Fibroblast of mammary gland (primary cell): Measurements from ENCODE around the gene SLC35B2.

ENCODE experiments used
- DNase-seq: peaks from one replicate; pipeline ENCODE4 v3.0.0-alpha.2; 2010; ENCODE audit warnings: low read depth
- H3K4me3 ChIP-seq: 2 replicates; pipeline ENCODE4 v1.5.1; 2011; ENCODE audit warnings: low read depth, mild to moderate bottlenecking, low read length, moderate library complexity; ENCODE audit not compliant: control insufficient read depth
- TF ChIP-seq, protein P1 (sequence below): conservative IDR thresholded peaks from 2 replicates; pipeline ENCODE4 v1.5.1; 2011; ENCODE audit warnings: low read depth, low read length, inconsistent platforms; ENCODE audit not compliant: control insufficient read depth, insufficient read depth

SLC35B2 gene

DNA sequence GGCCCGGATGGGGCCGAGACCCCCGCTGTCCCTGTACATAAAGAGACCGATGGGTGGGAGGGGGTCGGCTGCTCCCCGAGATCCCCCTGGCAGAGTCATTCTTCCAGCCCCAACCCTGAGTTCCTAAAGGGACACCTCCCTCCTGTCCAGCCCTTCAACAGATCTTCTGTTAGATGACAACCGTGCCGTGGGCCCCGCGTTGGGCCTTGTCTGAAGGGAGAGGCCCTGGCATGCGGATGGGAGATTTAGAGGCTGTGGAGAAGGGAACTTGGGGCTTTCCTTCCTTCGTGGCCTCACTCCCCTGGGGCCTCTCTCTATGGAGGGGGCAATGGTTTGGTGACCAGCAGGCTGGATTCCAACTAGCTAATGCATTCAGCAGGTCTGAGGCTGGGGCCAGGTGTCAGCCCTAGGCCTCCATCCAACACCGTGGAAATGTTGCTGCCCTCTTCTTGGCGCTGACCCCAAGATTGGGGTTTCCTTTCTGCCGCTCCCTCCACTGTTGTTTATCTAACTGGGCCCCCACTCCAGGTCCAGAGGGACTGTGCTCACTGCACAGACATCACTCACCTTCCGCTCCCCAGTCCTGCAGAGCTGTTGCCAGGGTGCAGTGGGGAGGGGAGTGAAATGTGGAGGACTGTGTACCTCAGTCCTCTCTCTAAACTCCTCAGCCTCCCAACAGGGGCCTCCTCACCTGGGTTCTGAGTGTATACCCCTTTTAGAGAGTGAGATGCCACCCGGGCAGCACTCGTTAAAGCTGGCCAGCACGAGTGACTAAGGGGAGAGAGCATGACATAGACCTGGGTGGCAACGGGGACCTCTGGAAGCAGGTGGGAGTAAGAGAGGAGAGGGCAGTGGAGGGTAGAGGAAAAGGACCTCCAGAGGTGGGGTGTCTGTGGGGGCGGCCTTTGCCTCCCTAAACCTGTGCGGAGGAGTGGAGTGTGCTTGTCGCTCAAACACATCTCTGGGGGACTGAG lies 19.6 kb upstream of the SLC35B2 start:
- DNase-seq = no peak
- TF ChIP-seq, protein P1, sequence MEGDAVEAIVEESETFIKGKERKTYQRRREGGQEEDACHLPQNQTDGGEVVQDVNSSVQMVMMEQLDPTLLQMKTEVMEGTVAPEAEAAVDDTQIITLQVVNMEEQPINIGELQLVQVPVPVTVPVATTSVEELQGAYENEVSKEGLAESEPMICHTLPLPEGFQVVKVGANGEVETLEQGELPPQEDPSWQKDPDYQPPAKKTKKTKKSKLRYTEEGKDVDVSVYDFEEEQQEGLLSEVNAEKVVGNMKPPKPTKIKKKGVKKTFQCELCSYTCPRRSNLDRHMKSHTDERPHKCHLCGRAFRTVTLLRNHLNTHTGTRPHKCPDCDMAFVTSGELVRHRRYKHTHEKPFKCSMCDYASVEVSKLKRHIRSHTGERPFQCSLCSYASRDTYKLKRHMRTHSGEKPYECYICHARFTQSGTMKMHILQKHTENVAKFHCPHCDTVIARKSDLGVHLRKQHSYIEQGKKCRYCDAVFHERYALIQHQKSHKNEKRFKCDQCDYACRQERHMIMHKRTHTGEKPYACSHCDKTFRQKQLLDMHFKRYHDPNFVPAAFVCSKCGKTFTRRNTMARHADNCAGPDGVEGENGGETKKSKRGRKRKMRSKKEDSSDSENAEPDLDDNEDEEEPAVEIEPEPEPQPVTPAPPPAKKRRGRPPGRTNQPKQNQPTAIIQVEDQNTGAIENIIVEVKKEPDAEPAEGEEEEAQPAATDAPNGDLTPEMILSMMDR = no peak
- H3K4me3 ChIP-seq = no peak overlapping the region

DNA sequence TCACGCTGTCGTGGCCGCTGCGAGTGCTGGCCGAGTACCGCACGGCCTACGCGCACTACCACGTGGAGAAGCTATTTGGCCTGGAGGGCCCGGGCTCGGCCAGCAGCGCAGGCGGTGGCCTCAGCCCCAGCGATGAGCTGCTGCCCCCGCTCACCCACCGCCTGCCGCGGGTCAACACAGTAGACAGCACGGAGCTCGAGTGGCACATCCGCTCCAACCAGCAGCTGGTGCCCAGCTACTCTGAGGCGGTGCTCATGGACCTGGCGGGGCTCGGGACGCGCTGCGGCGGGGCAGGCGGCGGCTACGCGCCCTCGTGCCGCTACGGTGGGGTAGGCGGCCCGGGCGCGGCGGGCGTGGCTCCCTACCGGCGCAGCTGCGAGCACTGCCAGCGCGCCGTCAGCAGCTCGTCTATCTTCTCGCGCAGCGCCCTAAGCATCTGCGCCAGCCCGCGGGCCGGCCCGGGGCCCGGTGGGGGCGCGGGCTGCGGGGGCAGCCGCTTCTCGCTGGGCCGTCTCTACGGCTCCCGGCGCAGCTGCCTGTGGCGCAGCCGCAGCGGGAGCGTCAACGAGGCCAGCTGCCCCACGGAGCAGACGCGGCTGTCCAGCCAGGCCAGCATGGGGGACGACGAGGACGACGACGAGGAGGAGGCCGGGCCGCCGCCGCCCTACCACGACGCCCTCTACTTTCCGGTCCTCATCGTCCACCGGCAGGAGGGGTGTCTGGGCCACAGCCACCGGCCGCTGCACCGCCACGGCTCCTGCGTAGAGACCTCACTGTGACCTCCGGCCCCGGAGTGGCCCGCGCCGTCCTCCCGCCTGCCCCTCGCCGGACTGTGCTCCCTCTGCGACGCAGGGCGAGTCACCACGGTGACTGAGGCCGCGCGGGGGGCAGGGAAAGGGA lies 18.7 kb upstream of the SLC35B2 start:
- TF ChIP-seq, protein P1 = no peak
- no peak for DNase-seq
- no peak overlapping the region for H3K4me3 ChIP-seq

DNA sequence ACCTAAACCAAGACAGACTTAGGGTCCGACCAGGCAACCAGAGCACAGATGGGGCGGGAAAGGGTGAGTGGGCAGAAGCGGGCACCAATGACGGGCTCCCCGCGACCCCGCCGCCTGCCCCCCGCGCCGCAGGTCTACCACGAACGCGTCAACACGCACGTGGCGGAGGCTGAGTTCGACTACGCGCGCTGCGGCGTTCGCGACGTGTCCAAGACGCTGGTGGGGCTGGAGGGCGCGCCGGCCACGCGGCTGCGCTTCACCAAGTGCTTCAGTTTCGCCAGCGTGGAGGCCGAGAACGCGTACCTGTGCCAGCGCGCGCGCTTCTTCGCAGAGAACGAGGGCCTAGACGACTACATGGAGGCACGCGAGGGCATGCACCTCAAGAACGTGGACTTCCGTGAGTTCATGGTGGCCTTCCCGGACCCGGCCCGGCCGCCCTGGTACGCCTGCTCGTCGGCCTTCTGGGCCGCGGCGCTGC lies 18.0 kb upstream of the SLC35B2 start:
- no peak for DNase-seq
- H3K4me3 ChIP-seq = no peak overlapping the region
- TF ChIP-seq, protein P1 = no peak

DNA sequence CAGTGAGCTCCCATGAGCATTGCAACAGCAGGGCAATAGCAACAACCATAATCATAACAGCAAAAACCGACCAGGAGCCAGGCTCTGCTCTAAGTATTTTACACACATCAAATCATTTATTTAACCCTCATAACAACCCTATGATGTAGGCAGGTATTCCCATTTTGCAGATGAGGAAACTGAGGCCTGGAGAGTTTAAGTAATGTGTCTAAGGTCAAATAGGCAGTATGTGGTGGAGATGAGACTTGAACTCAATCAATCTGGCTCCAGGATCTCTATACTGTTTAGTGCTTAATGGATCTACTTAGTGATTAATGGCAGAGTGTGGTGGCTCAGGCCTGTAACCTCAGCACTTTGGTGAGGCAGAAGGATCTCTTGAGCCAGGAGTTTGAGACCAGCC lies 16.3 kb upstream of the SLC35B2 start:
- no peak for DNase-seq
- TF ChIP-seq, protein P1 = no peak
- no peak overlapping the region for H3K4me3 ChIP-seq

DNA sequence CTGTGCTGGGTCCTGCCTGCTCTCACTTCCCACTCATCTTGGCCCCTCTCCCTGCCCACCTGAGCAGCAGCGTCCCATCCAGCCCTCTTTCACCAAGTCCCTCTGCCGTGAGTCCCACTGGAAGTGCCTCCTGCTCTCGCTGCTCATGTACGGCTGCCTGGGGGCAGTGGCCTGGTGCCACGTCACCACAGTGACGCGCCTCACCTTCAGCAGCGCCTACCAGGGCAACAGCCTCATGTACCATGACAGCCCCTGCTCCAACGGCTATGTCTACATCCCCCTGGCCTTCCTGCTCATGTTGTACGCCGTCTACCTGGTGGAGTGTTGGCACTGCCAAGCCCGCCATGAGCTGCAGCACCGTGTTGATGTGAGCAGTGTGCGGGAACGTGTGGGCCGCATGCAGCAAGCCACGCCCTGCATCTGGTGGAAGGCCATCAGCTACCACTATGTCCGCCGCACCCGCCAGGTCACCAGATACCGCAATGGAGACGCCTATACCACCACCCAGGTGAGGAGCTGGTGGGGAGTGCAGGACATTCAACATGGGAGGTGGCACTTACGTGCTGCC lies 15.8 kb upstream of the SLC35B2 start:
- no peak overlapping the region for H3K4me3 ChIP-seq
- TF ChIP-seq, protein P1 = no peak
- DNase-seq = no peak

DNA sequence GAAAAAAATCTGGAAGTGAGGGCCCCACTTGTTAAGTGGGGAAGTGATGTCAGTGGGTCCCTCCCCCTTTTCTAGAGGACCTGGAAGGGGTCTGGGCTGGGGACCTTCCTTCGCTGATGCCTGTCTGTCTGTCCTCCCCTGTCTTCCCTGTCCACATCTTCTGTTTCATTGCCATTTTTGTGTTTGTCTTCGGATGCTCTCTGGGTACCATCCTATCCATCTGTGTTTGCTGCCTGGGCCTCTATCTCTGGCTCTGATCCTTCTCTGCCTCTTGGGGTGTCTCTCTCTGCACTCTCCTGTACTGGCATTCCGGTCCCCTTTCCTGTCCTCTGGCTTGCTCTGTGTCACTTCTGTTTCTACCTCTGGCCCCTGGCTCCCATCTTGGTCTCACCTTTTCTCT lies 15.2 kb upstream of the SLC35B2 start:
- TF ChIP-seq, protein P1 = no peak
- H3K4me3 ChIP-seq = no peak overlapping the region
- DNase-seq = no peak
